Dedifferentiated amniotic fluid mesenchymal stem cell (primary cell): Measurements from ENCODE around the gene TEKTIP1.
"Not testable (repeated sequence)": the region's sequence is repeated elsewhere in the genome, so short reads cannot be mapped to it uniquely, and the experiment has no call there.

Source experiments
- DNase-seq: peaks from one replicate; pipeline ENCODE4 v3.0.0-alpha.2; 2016; ENCODE audit errors: extremely low spot score

The TEKTIP1 gene

GRCh38 chr19:3523361-3524077, 15.5 kb upstream of the TEKTIP1 start:
- DNase-seq, result no peak

- no peak for DNase-seq
These were observed 14.7 kb upstream of the TEKTIP1 start for GRCh38 chr19:3524078-3524842.

GRCh38 chr19:3524904-3525451, 14.0 kb upstream of the TEKTIP1 start:
- DNase-seq, result no peak

- DNase-seq, result no peak
These were observed 12.3 kb upstream of the TEKTIP1 start for GRCh38 chr19:3526507-3527237.

- DNase-seq, result no peak
These were observed 11.6 kb upstream of the TEKTIP1 start for GRCh38 chr19:3527238-3527910.

GRCh38 chr19:3528080-3528479, 10.9 kb upstream of the TEKTIP1 start:
- DNase-seq, result no peak

GRCh38 chr19:3528539-3529211, 10.3 kb upstream of the TEKTIP1 start:
- DNase-seq, result no peak

GRCh38 chr19:3529299-3529698, 9.7 kb upstream of the TEKTIP1 start:
- DNase-seq, result not testable (repeated sequence)

- DNase-seq, result no peak
These were observed 8.6 kb upstream of the TEKTIP1 start for GRCh38 chr19:3530389-3530788.

GRCh38 chr19:3531716-3532115, 7.3 kb upstream of the TEKTIP1 start:
- DNase-seq, result no peak

- DNase-seq, result no peak
These were observed 6.7 kb upstream of the TEKTIP1 start for GRCh38 chr19:3532154-3532786.

- no peak for DNase-seq
These were observed 5.9 kb upstream of the TEKTIP1 start for GRCh38 chr19:3533033-3533432.

- no peak for DNase-seq
These were observed 5.3 kb upstream of the TEKTIP1 start for GRCh38 chr19:3533563-3534216.

- no peak for DNase-seq
These were observed 4.4 kb upstream of the TEKTIP1 start for GRCh38 chr19:3534375-3535234.

- DNase-seq, result no peak
These were observed 3.8 kb upstream of the TEKTIP1 start for GRCh38 chr19:3535235-3535535.

- DNase-seq, result no peak
These were observed 3.4 kb upstream of the TEKTIP1 start for GRCh38 chr19:3535563-3535965.

GRCh38 chr19:3535981-3536380, 3.0 kb upstream of the TEKTIP1 start:
- DNase-seq, result no peak

- no peak for DNase-seq
These were observed 2.4 kb upstream of the TEKTIP1 start for GRCh38 chr19:3536429-3537100.

GRCh38 chr19:3537101-3537437, 1.9 kb upstream of the TEKTIP1 start:
- DNase-seq, result no peak
